IMR-90 (cell line): ENCODE data around the gene TMEM30A. TPM values are rescaled to one million over a fixed set of nuclear protein-coding genes. Genes with fewer than 3 reads are reported as not detected.

Source experiments
- ATAC-seq: fragments of 200-7000 bp; cut with Tn5 transposase; 2 replicates; pipeline ENCODE4 v1.9.1; 2020; ENCODE audit warnings: low read depth, mild to moderate bottlenecking, moderate library complexity
- BruUV-seq: library from RNA; stranded (reverse); fragments of 400-500 nt; replicated peaks from 2 replicates; lab custom pipeline; 2021; lab: Mats Ljungman, UMichigan
- CTCF ChIA-PET: fragments of 300-600 bp; formaldehyde crosslinking; extraction: SDS; loops from one replicate; lab custom pipeline; 2021; ENCODE audit warnings: antibody characterized with exemption; lab: Yijun Ruan, JAX
- POLR2A ChIA-PET: fragments of 300-600 bp; sonication (Branson Sonifier 250); formaldehyde crosslinking; loops from one replicate; lab custom pipeline; 2022; ENCODE audit warnings: antibody characterized with exemption; ENCODE audit not compliant: unreplicated experiment; lab: Charles Lee
- DNase-seq: peaks from one replicate; pipeline ENCODE4 v3.0.0; 2013
- H2AFZ ChIP-seq: replicated peaks from 2 replicates; pipeline ENCODE3; 2013; ENCODE audit warnings: low read length, mild to moderate bottlenecking; ENCODE audit not compliant: poor library complexity
- H2AK5ac ChIP-seq: 2 replicates; pipeline ENCODE4 v1.6.1; 2013; ENCODE audit warnings: low read depth, low read length, inconsistent platforms
- H2AK9ac ChIP-seq: replicated peaks from 2 replicates; pipeline ENCODE3; 2013; ENCODE audit warnings: mild to moderate bottlenecking, low read depth, low read length, moderate library complexity; ENCODE audit not compliant: poor library complexity
- H2BK120ac ChIP-seq: 2 replicates; pipeline ENCODE4 v1.6.1; 2013; ENCODE audit warnings: low read depth, low read length, inconsistent platforms
- H2BK15ac ChIP-seq: 3 replicates; pipeline ENCODE4 v1.6.1; 2013; ENCODE audit warnings: low read depth, low read length, inconsistent platforms
- H2BK20ac ChIP-seq: 2 replicates; pipeline ENCODE4 v1.6.1; 2013; ENCODE audit warnings: low read depth, mild to moderate bottlenecking, inconsistent platforms, low read length, moderate library complexity
- H2BK5ac ChIP-seq: 2 replicates; pipeline ENCODE4 v1.6.1; 2013; ENCODE audit warnings: mild to moderate bottlenecking, low read depth, low read length, inconsistent platforms; ENCODE audit not compliant: poor library complexity, severe bottlenecking
- H3K14ac ChIP-seq: replicated peaks from 2 replicates; pipeline ENCODE4 v1.6.1; 2013; ENCODE audit warnings: low read depth, low read length, inconsistent platforms
- H3K18ac ChIP-seq: 2 replicates; pipeline ENCODE4 v1.6.1; 2013; ENCODE audit warnings: low read depth, low read length, control low read depth
- H3K23ac ChIP-seq: 2 replicates; pipeline ENCODE4 v1.6.1; 2013; ENCODE audit warnings: low read depth, low read length, inconsistent platforms
- H3K27ac ChIP-seq: 2 replicates; pipeline ENCODE4 v1.5.1; 2013; ENCODE audit warnings: mild to moderate bottlenecking, control low read depth, low read length; ENCODE audit not compliant: insufficient read depth
- H3K27me3 ChIP-seq: 2 replicates; pipeline ENCODE4 v1.6.1; 2013; ENCODE audit warnings: low read length; ENCODE audit not compliant: control insufficient read depth, insufficient read depth
- H3K36me3 ChIP-seq: 2 replicates; pipeline ENCODE4 v1.6.1; 2013; ENCODE audit warnings: low read length, mixed read lengths; ENCODE audit not compliant: control insufficient read depth, insufficient read depth
- H3K4ac ChIP-seq: 2 replicates; pipeline ENCODE4 v1.6.1; 2013; ENCODE audit warnings: low read depth, low read length, inconsistent platforms
- H3K4me1 ChIP-seq: 2 replicates; pipeline ENCODE4 v1.6.1; 2013; ENCODE audit warnings: low read length, mixed read lengths; ENCODE audit not compliant: control insufficient read depth, insufficient read depth
- H3K4me2 ChIP-seq: 2 replicates; pipeline ENCODE4 v1.6.1; 2013; ENCODE audit warnings: low read depth, mild to moderate bottlenecking, control low read depth, low read length, moderate library complexity
- H3K4me3 ChIP-seq: 2 replicates; pipeline ENCODE4 v1.5.1; 2013; ENCODE audit warnings: low read depth, mild to moderate bottlenecking, control low read depth, low read length, moderate library complexity; ENCODE audit not compliant: insufficient read depth
- H3K56ac ChIP-seq: 2 replicates; pipeline ENCODE4 v1.6.1; 2013; ENCODE audit warnings: low read length, inconsistent platforms; ENCODE audit not compliant: insufficient read depth; ENCODE audit errors: extremely low read depth
- H3K79me1 ChIP-seq, 2 experiments: 2 replicates each; pipeline ENCODE4 v1.6.1; 2013; ENCODE audit warnings: low read length in 2 of 2, inconsistent platforms in 1 of 2, low read depth in 1 of 2
- H3K9ac ChIP-seq: 2 replicates; pipeline ENCODE4 v1.6.1; 2013; ENCODE audit warnings: low read depth, low read length, control low read depth
- H3K9me1 ChIP-seq: 2 replicates; pipeline ENCODE4 v1.6.1; 2013; ENCODE audit warnings: low read length, inconsistent platforms; ENCODE audit not compliant: insufficient read depth
- H3K9me3 ChIP-seq: 2 replicates; pipeline ENCODE4 v1.6.1; 2013; ENCODE audit warnings: low read length; ENCODE audit not compliant: control insufficient read depth, insufficient read depth
- H4K20me1 ChIP-seq: 2 replicates; pipeline ENCODE4 v1.6.1; 2013; ENCODE audit warnings: low read length, inconsistent platforms; ENCODE audit not compliant: insufficient read depth
- H4K5ac ChIP-seq: 2 replicates; pipeline ENCODE4 v1.6.1; 2013; ENCODE audit warnings: mild to moderate bottlenecking, low read depth, low read length, control low read depth
- H4K8ac ChIP-seq, 2 experiments: 2 replicates each; pipeline ENCODE4 v1.6.1; 2013; ENCODE audit warnings: low read depth in 2 of 2, low read length in 2 of 2, control low read depth in 1 of 2, inconsistent platforms in 1 of 2
- H4K91ac ChIP-seq: 2 replicates; pipeline ENCODE4 v1.6.1; 2013; ENCODE audit warnings: low read depth, low read length, inconsistent platforms; ENCODE audit not compliant: insufficient read depth
- CEBPB ChIP-seq: IDR thresholded peaks from 2 replicates; pipeline ENCODE4 v1.6.1; 2012; ENCODE audit warnings: low read depth, low read length, improper control_type of control experiment
- CTCF ChIP-seq: conservative IDR thresholded peaks from 2 replicates; pipeline ENCODE4 v1.5.1; 2012; ENCODE audit warnings: mild to moderate bottlenecking, low read depth, low read length, improper control_type of control experiment
- ELK1 ChIP-seq: fragments of 150-350 bp; IDR thresholded peaks from 2 replicates; pipeline ENCODE4 v1.6.1; 2016; ENCODE audit warnings: low read depth, mild to moderate bottlenecking, low read length, moderate library complexity, borderline replicate concordance
- FOS ChIP-seq: fragments of 150-350 bp; IDR thresholded peaks from 2 replicates; pipeline ENCODE4 v1.6.1; 2016; ENCODE audit warnings: low read depth, low read length
- MAFK ChIP-seq: IDR thresholded peaks from 2 replicates; pipeline ENCODE4 v1.6.1; 2012; ENCODE audit warnings: low read depth, low read length, improper control_type of control experiment
- MAZ ChIP-seq: IDR thresholded peaks from 2 replicates; pipeline ENCODE4 v1.6.1; 2012; ENCODE audit warnings: low read depth, mild to moderate bottlenecking, low read length, improper control_type of control experiment, moderate library complexity, borderline replicate concordance
- MXI1 ChIP-seq: IDR thresholded peaks from 2 replicates; pipeline ENCODE4 v1.6.1; 2012; ENCODE audit warnings: low read depth, mild to moderate bottlenecking, low read length, moderate library complexity, borderline replicate concordance
- POLR2A ChIP-seq: IDR thresholded peaks from 2 replicates; pipeline ENCODE4 v1.6.1; 2012; ENCODE audit warnings: mild to moderate bottlenecking, low read depth, low read length
- RAD21 ChIP-seq: IDR thresholded peaks from 2 replicates; pipeline ENCODE4 v1.6.1; 2012; ENCODE audit warnings: low read length, improper control_type of control experiment
- RCOR1 ChIP-seq: IDR thresholded peaks from 2 replicates; pipeline ENCODE4 v1.6.1; 2012; ENCODE audit warnings: mild to moderate bottlenecking, low read length, improper control_type of control experiment; ENCODE audit not compliant: insufficient replicate concordance
- RFX5 ChIP-seq: IDR thresholded peaks from 2 replicates; pipeline ENCODE4 v1.8.0; 2012; ENCODE audit warnings: low read depth, mild to moderate bottlenecking, low read length, moderate library complexity
- SMC3 ChIP-seq: fragments of 150-350 bp; IDR thresholded peaks from 2 replicates; pipeline ENCODE4 v1.6.1; 2016; ENCODE audit warnings: low read depth, mild to moderate bottlenecking, antibody characterized with exemption, low read length, moderate library complexity
- USF2 ChIP-seq: fragments of 150-350 bp; IDR thresholded peaks from 2 replicates; pipeline ENCODE4 v1.6.1; 2017; ENCODE audit warnings: mild to moderate bottlenecking, antibody characterized with exemption, low read length, low read depth
- WGBS, 2 experiments: methylation state at CpG; one replicate each; pipeline versions ENCODE4 v1.1.5 to v1.1.7; 2013; ENCODE audit warnings: missing lambda C conversion rate in 2 of 2; ENCODE audit not compliant: insufficient read length in 1 of 2; ENCODE audit errors: extremely low coverage in 2 of 2; 5-methylcytosine and 5-hydroxymethylcytosine counted together
- dilution Hi-C: fragments of 300-500 bp; cut with HindIII; formaldehyde crosslinking; loops from one replicate; pipeline ENCODE4 v1.14.3; 2018; ENCODE audit warnings: low sequenced_read_pairs; ENCODE audit not compliant: unreplicated experiment
- in situ Hi-C: fragments of 300-500 bp; cut with MboI; formaldehyde crosslinking; loops from 3 replicates; pipeline ENCODE4 v1.14.3; 2019; ENCODE audit warnings: low sequenced_read_pairs, inconsistent platforms, mixed read lengths
- intact Hi-C: fragments of 100-400 bp; cut with micrococcal nuclease; formaldehyde crosslinking; loops from 2 replicates; pipeline ENCODE4 v1.10.0; 2022
- polyA plus RNA-seq, 3 experiments: library from polyadenylated mRNA; depleted of rRNA; stranded (reverse); fragments of >200 nt; gene quantifications; 2 replicates each; pipeline ENCODE4 v1.2.3, GENCODE V29; 2012; ENCODE audit warnings: low replicate concordance in 1 of 3
- total RNA-seq: library from RNA; depleted of rRNA; stranded (reverse); fragments of >200 nt; gene quantifications from 2 replicates; pipeline ENCODE4 v1.2.3, GENCODE V29; 2012

The TMEM30A gene
- total and polyA plus RNA-seq, 2 of the 4 experiments (the other 2 are of a cell fraction): 48.5 to 111 TPM

- peak overlapping the region; percentile 94 for H4K91ac ChIP-seq
- peak overlapping the region; percentile 58 for H3K18ac ChIP-seq
- peak overlapping the region; percentile 98 for H2BK120ac ChIP-seq
- peaks cover 5% of the 10 kb centered on the region for H3K36me3 ChIP-seq
- H4K20me1 ChIP-seq: peaks cover 31% of the 10 kb centered on the region
- H3K9me1 ChIP-seq: no peaks in the 10 kb centered on the region
- H3K23ac ChIP-seq: peak overlapping the region; percentile 98
- peak overlapping the region; percentile 87 for H2AFZ ChIP-seq
- peak overlapping the region; percentile 97 for H2BK20ac ChIP-seq
- peak overlapping the region; percentile 51 for H4K5ac ChIP-seq
- H2AK5ac ChIP-seq: peak overlapping the region; percentile 94
- H2BK5ac ChIP-seq: peak overlapping the region; percentile 59
- H3K14ac ChIP-seq: peak overlapping the region; percentile 97
- BruUV-seq: TSS peak; percentile 72
- H3K27ac ChIP-seq: peak overlapping the region; percentile 79
- peak overlapping the region; percentile 90 for H2AK9ac ChIP-seq
- dilution Hi-C loops: no loop called here
- peak overlapping the region; percentile 94 for H3K4ac ChIP-seq
- H3K4me1 ChIP-seq: peaks cover 23% of the 10 kb centered on the region
- H3K4me2 ChIP-seq: peak overlapping the region; percentile 79
- in situ Hi-C loops: loop anchor here (10.0 kb wide), 1 partner anchor 792 kb away; no protein-coding TSS in a partner anchor
- peak overlapping the region; percentile 75 for H3K4me3 ChIP-seq
- peak overlapping the region; percentile 89 for H3K56ac ChIP-seq
- POLR2A ChIA-PET: interaction anchor here (0.7 to 0.9 kb wide), 2 partner anchors 917 to 958 kb away, joined by 3 read pairs; no protein-coding TSS in a partner anchor
- H3K79me1 ChIP-seq: peaks cover 0 to 26% of the 10 kb centered on the region in 2 experiments; a peak in 2 of 4 replicates
- ATAC-seq: peak; percentile 2; the same call in 1 of the 2 replicates
- DNase-seq: no peak
- CTCF ChIA-PET: interaction anchor here (1.1 kb wide), 1 partner anchor 93 kb away, joined by 3 read pairs; no protein-coding TSS in a partner anchor
- H3K9ac ChIP-seq: peak overlapping the region; percentile 74
- intact Hi-C loops: loop anchor here (2.0 to 10.0 kb wide), 7 partner anchors 214 to 1404 kb away; no protein-coding TSS in a partner anchor
- no peaks in the 10 kb centered on the region for H3K27me3 ChIP-seq
- H2BK15ac ChIP-seq: peak overlapping the region; percentile 98
- peak overlapping the region; percentile 70 to 89 for H4K8ac ChIP-seq
- H3K9me3 ChIP-seq: no peaks in the 10 kb centered on the region
- 36% methylated on average over 7 of the region's 35 CpGs; no CpG with 5 or more reads in 1 of the 2 experiments for WGBS, 2 experiments
- TF ChIP-seq RFX5: no peak
- no peak for TF ChIP-seq CTCF
- TF ChIP-seq FOS: no peak
- TF ChIP-seq MAZ: no peak
- no peak for TF ChIP-seq USF2
- no peak for TF ChIP-seq RCOR1
- TF ChIP-seq POLR2A: no peak
- TF ChIP-seq MXI1: no peak
- no peak for TF ChIP-seq RAD21
- TF ChIP-seq MAFK: no peak
- TF ChIP-seq CEBPB: no peak
- TF ChIP-seq ELK1: no peak
- TF ChIP-seq SMC3: no peak
Observed at GRCh38 chr6:75206576-75207342, 77.8 kb downstream of the TMEM30A start.
